Measurements from ENCODE around the gene MEGF8.
A peak's percentile ranks its signal among the peaks of the same experiment; 100 is the strongest.

MEGF8 gene

GRCh38 chr19:42325308-42325895 is at the start of gene MEGF8:
MEGF8 (plus strand) TSS chr19:42325635; CDS start chr19:42326244, 609 bp downstream.
- DNase-seq, result peak; percentile 83 to 99 (median 96)

- DNase-seq, result no peak
Measured at GRCh38 chr19:42276284-42276683, 49.2 kb upstream of the MEGF8 start.

- DNase-seq, result no peak
Measured at GRCh38 chr19:42276821-42277220, 48.6 kb upstream of the MEGF8 start.

- no peak for DNase-seq
Measured at GRCh38 chr19:42277821-42278451, 47.5 kb upstream of the MEGF8 start.

- no peak for DNase-seq
Measured at GRCh38 chr19:42278452-42279154, 46.8 kb upstream of the MEGF8 start.

GRCh38 chr19:42279155-42279901 is 46.1 kb upstream of the MEGF8 start:
- peak in 2 of 56 donors; percentile 20 to 33 for DNase-seq

GRCh38 chr19:42279902-42280814 is 45.3 kb upstream of the MEGF8 start:
- DNase-seq, result peak; percentile 68 to 97 (median 92)

GRCh38 chr19:42280815-42281145 is 44.7 kb upstream of the MEGF8 start:
- peak in 36 of 56 donors; percentile 51 to 88 (median 76) for DNase-seq

- peak in 46 of 56 donors; percentile 39 to 88 (median 72) for DNase-seq
Measured at GRCh38 chr19:42281146-42281826, 44.1 kb upstream of the MEGF8 start.

GRCh38 chr19:42281827-42282762 is 43.3 kb upstream of the MEGF8 start:
- peak in 2 of 56 donors; percentile 43 to 69 for DNase-seq

- peak in 1 of 56 donors; percentile 31 for DNase-seq
Measured at GRCh38 chr19:42282819-42283187, 42.6 kb upstream of the MEGF8 start.

- peak; percentile 47 to 97 (median 92) for DNase-seq
Measured at GRCh38 chr19:42283188-42284065, 42.0 kb upstream of the MEGF8 start.

- peak in 48 of 56 donors; percentile 39 to 96 (median 81) for DNase-seq
Measured at GRCh38 chr19:42284066-42284501, 41.4 kb upstream of the MEGF8 start.

- peak in 2 of 56 donors; percentile 29 to 56 for DNase-seq
Measured at GRCh38 chr19:42284591-42285341, 40.7 kb upstream of the MEGF8 start.

- no peak for DNase-seq
Measured at GRCh38 chr19:42285541-42285941, 39.9 kb upstream of the MEGF8 start.

GRCh38 chr19:42285988-42286348 is 39.5 kb upstream of the MEGF8 start:
- DNase-seq, result no peak
